Measurements from ENCODE around the gene FCGR3A. TPM values are rescaled to one million over a fixed set of nuclear protein-coding genes. Genes with fewer than 3 reads are reported as not detected.
A peak's percentile ranks its signal among the peaks of the same experiment; 100 is the strongest.
"Not testable (repeated sequence)": the region's sequence is repeated elsewhere in the genome, so short reads cannot be mapped to it uniquely, and the experiment has no call there.

FCGR3A gene
- total RNA-seq, 1 experiment from 2014 or later = not detected

- DNase-seq; H3K4me1 ChIP-seq; H3K9me3 ChIP-seq (replicated peaks); H3K27me3 ChIP-seq; H3K36me3 ChIP-seq; H3K4me3 ChIP-seq; H3K27ac ChIP-seq: not testable (repeated sequence)
These were observed 6.5 kb downstream of the FCGR3A start for GRCh38 chr1:161543125-161543524.

GRCh38 chr1:161542091-161542559, 7.5 kb downstream of the FCGR3A start:
- not testable (repeated sequence) for H3K36me3 ChIP-seq; DNase-seq; H3K27me3 ChIP-seq; H3K27ac ChIP-seq; H3K4me3 ChIP-seq; H3K9me3 ChIP-seq (replicated peaks); H3K4me1 ChIP-seq

GRCh38 chr1:161540570-161540960, 9.1 kb downstream of the FCGR3A start:
- not testable (repeated sequence) for H3K9me3 ChIP-seq (replicated peaks); H3K27ac ChIP-seq; H3K36me3 ChIP-seq; H3K4me1 ChIP-seq; H3K27me3 ChIP-seq; DNase-seq
- H3K4me3 ChIP-seq = peak overlapping the region; percentile 62

GRCh38 chr1:161539731-161540569, 9.7 kb downstream of the FCGR3A start:
- H3K4me3 ChIP-seq = peak overlapping the region; percentile 62
- peak; percentile 73 to 81 for DNase-seq
- H3K27ac ChIP-seq; H3K27me3 ChIP-seq; H3K9me3 ChIP-seq (replicated peaks); H3K4me1 ChIP-seq; H3K36me3 ChIP-seq: not testable (repeated sequence)

GRCh38 chr1:161538925-161539479, 10.6 kb downstream of the FCGR3A start:
- H3K4me3 ChIP-seq; H3K9me3 ChIP-seq (replicated peaks); H3K27me3 ChIP-seq; DNase-seq; H3K4me1 ChIP-seq; H3K27ac ChIP-seq; H3K36me3 ChIP-seq: not testable (repeated sequence)

GRCh38 chr1:161537068-161537669, 12.4 kb downstream of the FCGR3A start:
- not testable (repeated sequence) for H3K36me3 ChIP-seq; H3K4me3 ChIP-seq; H3K27ac ChIP-seq; H3K4me1 ChIP-seq; DNase-seq; H3K27me3 ChIP-seq; H3K9me3 ChIP-seq (replicated peaks)

- H3K27ac ChIP-seq; H3K9me3 ChIP-seq (replicated peaks); H3K4me1 ChIP-seq; H3K36me3 ChIP-seq; H3K27me3 ChIP-seq: not testable (repeated sequence)
- DNase-seq = peak; percentile 16 to 52
- peak overlapping the region; percentile 69 for H3K4me3 ChIP-seq
These were observed 16.7 kb downstream of the FCGR3A start for GRCh38 chr1:161532644-161533567.

- peak in 1 of 2 experiments; percentile 45 for DNase-seq
- H3K4me3 ChIP-seq = peak overlapping the region; percentile 69
- H3K4me1 ChIP-seq = no peaks in the 10 kb centered on the region
- H3K27ac ChIP-seq = no peak overlapping the region
- no peaks in the 10 kb centered on the region for H3K9me3 ChIP-seq (replicated peaks)
- no peaks in the 10 kb centered on the region for H3K36me3 ChIP-seq
- H3K27me3 ChIP-seq = no peaks in the 10 kb centered on the region
These were observed 17.5 kb downstream of the FCGR3A start for GRCh38 chr1:161531986-161532643.

GRCh38 chr1:161530671-161531641, 18.7 kb downstream of the FCGR3A start:
- Histone ChIP-seq H3K4me3 (peak overlapping the region; percentile 69), H3K27ac (peak overlapping the region; percentile 56)
- DNase-seq = peak; percentile 87 to 94
- not testable (repeated sequence) for H3K36me3 ChIP-seq; H3K27me3 ChIP-seq; H3K9me3 ChIP-seq (replicated peaks); H3K4me1 ChIP-seq

GRCh38 chr1:161530158-161530557, 19.5 kb downstream of the FCGR3A start:
- not testable (repeated sequence) for H3K9me3 ChIP-seq (replicated peaks); H3K4me1 ChIP-seq; H3K27me3 ChIP-seq; H3K36me3 ChIP-seq
- Histone ChIP-seq H3K4me3 (peak overlapping the region; percentile 69), H3K27ac (peak overlapping the region; percentile 56)
- DNase-seq = peak; percentile 62 to 81

GRCh38 chr1:161529463-161530104, 20.0 kb downstream of the FCGR3A start:
- DNase-seq = peak; percentile 10 to 48
- H3K27me3 ChIP-seq; H3K36me3 ChIP-seq; H3K9me3 ChIP-seq (replicated peaks); H3K27ac ChIP-seq; H3K4me1 ChIP-seq: not testable (repeated sequence)
- peak overlapping the region; percentile 69 for H3K4me3 ChIP-seq

- DNase-seq, H3K4me3 ChIP-seq: not testable (repeated sequence)
These were observed 21.1 kb downstream of the FCGR3A start for GRCh38 chr1:161528550-161528949.

GRCh38 chr1:161525918-161526317, 23.7 kb downstream of the FCGR3A start:
- not testable (repeated sequence) for H3K27me3 ChIP-seq; DNase-seq; H3K4me3 ChIP-seq; H3K27ac ChIP-seq; H3K4me1 ChIP-seq; H3K9me3 ChIP-seq (replicated peaks); H3K36me3 ChIP-seq

More at GRCh38 chr1:161528550-161528949, 21.1 kb downstream of the FCGR3A start:
- not testable (repeated sequence) for H3K27ac ChIP-seq; H3K36me3 ChIP-seq; H3K4me1 ChIP-seq; H3K27me3 ChIP-seq; H3K9me3 ChIP-seq (replicated peaks)
